Stimulated activated CD4-positive, alpha-beta T cell treated with anti-CD3 and anti-CD28 coated beads, TNF-alpha, amount 100 ng/mL, for 4 hours (primary cell): Measurements from ENCODE around the gene KLF4.
"Not testable (repeated sequence)": the region's sequence is repeated elsewhere in the genome, so short reads cannot be mapped to it uniquely, and the experiment has no call there.

Experiments
- DNase-seq, 3 experiments: peaks; one replicate each; pipeline ENCODE4 v3.0.0-alpha.2; 2020; ENCODE audit warnings: low read depth in 3 of 3

The KLF4 gene

GRCh38 chr9:107489687-107490605 is at the start of gene KLF4:
KLF4 (minus strand) TSS chr9:107489769; CDS start chr9:107489172, 597 bp downstream.
- DNase-seq = peak; percentile 22 to 28 (median 23)

- no peak for DNase-seq
These were observed 46.9 kb upstream of the KLF4 start for GRCh38 chr9:107536462-107536861.

GRCh38 chr9:107534510-107535078 is 45.0 kb upstream of the KLF4 start:
- DNase-seq = no peak

- DNase-seq = no peak
These were observed 41.1 kb upstream of the KLF4 start for GRCh38 chr9:107530679-107531078.

GRCh38 chr9:107528686-107529085 is 39.1 kb upstream of the KLF4 start:
- no peak for DNase-seq

GRCh38 chr9:107523539-107523938 is 34.0 kb upstream of the KLF4 start:
- no peak for DNase-seq

GRCh38 chr9:107520186-107520585 is 30.6 kb upstream of the KLF4 start:
- no peak for DNase-seq

- no peak for DNase-seq
These were observed 28.7 kb upstream of the KLF4 start for GRCh38 chr9:107518037-107518807.

GRCh38 chr9:107513464-107514100 is 24.0 kb upstream of the KLF4 start:
- no peak for DNase-seq

- DNase-seq = no peak
These were observed 15.3 kb upstream of the KLF4 start for GRCh38 chr9:107504585-107505455.

- no peak for DNase-seq
These were observed 12.9 kb upstream of the KLF4 start for GRCh38 chr9:107502464-107502863.

GRCh38 chr9:107500421-107501200 is 11.0 kb upstream of the KLF4 start:
- DNase-seq = not testable (repeated sequence)

- DNase-seq = no peak
These were observed 7.4 kb upstream of the KLF4 start for GRCh38 chr9:107496976-107497375.

GRCh38 chr9:107492381-107492970 is 2.9 kb upstream of the KLF4 start:
- DNase-seq = no peak

- DNase-seq = no peak
These were observed 1.8 kb upstream of the KLF4 start for GRCh38 chr9:107491081-107492053.

GRCh38 chr9:107490606-107490970 is 1.0 kb upstream of the KLF4 start:
- not testable (repeated sequence) for DNase-seq

GRCh38 chr9:107489144-107489673 is 360 bp downstream of the KLF4 start:
- no peak for DNase-seq
